GM21360 (cell line): ENCODE data around the gene CDKN1A.
"Not testable (repeated sequence)": the region's sequence is repeated elsewhere in the genome, so short reads cannot be mapped to it uniquely, and the experiment has no call there.

Experiments used
- ATAC-seq: cut with Tn5 transposase; IDR thresholded peaks from one replicate; pipeline ENCODE4 v1.9.1; 2021; ENCODE audit warnings: mild to moderate bottlenecking, moderate library complexity; ENCODE audit not compliant: unreplicated experiment

Gene CDKN1A

DNA sequence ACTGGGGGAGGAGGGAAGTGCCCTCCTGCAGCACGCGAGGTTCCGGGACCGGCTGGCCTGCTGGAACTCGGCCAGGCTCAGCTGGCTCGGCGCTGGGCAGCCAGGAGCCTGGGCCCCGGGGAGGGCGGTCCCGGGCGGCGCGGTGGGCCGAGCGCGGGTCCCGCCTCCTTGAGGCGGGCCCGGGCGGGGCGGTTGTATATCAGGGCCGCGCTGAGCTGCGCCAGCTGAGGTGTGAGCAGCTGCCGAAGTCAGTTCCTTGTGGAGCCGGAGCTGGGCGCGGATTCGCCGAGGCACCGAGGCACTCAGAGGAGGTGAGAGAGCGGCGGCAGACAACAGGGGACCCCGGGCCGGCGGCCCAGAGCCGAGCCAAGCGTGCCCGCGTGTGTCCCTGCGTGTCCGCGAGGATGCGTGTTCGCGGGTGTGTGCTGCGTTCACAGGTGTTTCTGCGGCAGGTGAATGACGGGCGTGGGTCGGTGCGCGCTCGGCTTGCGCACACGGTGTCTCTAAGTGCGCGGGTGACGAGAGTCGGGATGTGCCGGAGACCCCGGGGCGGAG is at the start of gene CDKN1A:
Gene CDKN1A (plus strand): TSS at position 227 of the 555 bp plus-strand sequence. CDS start 5,388 bp downstream, outside the sequence.
- ATAC-seq: no peak

DNA sequence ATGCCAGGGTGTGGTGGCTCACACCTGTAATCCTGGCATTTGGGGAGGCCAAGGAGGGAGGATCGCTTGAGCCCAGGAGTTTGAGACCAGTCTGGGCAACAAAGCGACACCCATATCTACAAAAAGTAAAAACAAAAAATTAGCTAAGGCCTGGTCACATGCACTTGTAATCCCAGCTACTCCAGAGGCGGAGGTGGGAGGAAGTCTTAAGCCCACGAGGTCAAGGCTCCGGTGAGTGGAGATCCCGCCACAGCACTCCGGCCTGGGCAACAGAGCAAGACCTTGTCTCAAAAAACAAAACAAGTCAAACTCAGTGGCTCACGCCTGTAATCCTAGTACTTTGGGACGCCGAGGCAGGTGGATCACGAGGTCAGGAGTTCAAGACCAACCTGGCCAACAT is 48.7 kb upstream of the CDKN1A start:
- ATAC-seq: no peak

- ATAC-seq: no peak
Measured at GRCh38 chr6:36631326-36632011, 47.0 kb upstream of the CDKN1A start.

DNA sequence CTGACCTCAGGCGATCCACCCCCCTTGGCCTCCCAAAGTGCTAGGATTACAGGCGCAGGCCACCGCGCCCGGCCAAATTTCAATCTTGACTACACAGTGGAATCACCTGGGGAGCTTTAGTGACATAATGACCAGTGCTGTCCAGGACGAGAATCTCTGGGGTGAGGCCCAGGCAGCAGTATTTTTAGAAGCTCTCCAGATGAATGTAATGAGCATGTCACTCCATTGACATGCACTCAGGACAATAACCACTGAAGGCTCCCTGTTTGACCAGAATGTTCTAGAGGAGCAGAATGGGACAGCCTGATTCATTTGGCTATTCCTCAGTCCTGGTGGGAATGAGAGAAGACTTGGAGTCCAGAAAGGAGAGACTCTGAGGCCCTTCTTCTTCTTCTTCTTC is 45.1 kb upstream of the CDKN1A start:
- ATAC-seq: no peak

- ATAC-seq: no peak
Measured at GRCh38 chr6:36633915-36634314, 44.6 kb upstream of the CDKN1A start.

- ATAC-seq: no peak
Measured at GRCh38 chr6:36634317-36635108, 44.0 kb upstream of the CDKN1A start.

- no peak for ATAC-seq
Measured at GRCh38 chr6:36636283-36636682, 42.2 kb upstream of the CDKN1A start.

DNA sequence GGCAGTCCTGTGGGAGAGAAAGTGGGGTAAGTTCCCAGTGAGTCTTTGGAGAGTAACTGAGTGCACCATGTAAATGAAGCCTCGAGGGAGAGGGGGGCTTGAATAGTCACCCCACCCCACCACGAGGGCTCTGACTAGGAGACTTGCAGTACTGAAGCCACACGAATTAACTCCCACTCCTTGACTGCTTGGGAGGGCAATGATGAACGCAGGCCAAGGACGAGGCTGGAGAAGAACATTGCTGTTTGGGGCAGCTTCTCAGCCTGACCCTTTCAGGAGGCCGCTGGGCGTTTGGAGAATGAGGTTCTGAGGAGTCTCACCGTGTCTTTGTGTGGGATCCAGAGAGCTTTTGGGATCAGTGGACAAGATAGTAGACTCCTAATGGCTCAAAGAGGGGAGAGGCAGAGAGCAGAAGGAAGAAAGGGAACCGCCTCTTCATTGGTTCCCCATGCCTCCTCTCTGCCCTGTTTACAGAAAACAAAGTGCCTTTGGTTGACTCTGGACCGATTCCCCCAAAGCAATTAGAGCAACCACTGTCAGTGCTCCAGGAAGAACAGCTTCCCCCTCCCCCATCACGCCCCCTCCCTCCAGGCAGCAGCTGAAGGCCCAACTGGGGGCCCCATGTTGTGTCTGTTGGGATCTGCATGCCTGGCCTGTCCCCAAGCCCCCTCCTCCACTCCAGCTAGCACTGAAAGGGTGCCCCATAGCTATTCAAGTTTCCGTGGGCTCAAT is 41.7 kb upstream of the CDKN1A start:
- ATAC-seq: no peak

DNA sequence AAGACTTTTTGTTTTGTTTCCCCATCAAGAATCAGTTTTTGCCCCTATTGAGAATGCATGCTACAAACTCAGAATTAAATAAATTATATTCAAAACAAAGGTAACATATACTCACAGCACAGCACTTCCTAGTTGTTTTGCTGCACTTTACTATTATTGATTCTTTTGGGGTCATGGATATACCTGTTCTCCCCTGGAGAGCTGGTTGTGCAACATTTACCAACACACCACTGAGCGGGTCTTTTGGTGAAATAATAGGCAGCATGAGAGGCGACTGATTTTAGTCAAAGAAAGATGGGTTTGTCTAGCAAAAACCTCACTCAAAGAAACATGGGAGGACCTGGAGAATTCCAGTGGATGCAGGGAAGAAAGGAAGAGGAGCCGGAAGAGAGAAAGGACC is 39.9 kb upstream of the CDKN1A start:
- ATAC-seq: no peak

DNA sequence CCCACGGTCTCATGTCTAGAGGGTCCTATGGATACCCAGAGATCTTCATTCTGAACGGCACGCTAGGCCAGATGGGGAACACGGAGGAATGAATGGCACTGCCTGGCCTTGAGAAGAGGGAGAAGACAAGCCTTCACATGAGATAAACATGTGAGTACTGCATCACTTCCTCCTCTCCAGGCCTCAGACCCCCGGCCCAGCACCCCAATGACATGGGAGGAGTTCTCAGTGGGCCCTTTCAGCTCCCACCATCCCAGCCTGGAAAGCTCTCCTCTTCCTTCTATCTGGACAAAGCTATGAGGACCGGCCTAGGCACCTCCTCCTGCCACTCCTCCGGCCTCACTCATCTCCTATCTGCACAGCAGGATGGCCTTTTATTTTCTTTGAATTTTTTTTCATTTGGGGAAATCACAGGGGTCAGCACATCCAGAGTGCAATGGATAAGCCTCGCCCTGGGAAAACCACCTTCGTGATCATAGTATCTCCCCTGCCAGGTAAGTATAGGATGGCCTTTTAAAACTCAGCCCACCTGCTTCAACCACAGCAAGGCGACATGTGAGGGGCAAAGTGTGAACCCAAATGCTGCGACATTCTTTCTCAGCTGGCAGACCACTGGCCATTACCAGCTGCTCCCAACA is 39.2 kb upstream of the CDKN1A start:
- ATAC-seq: no peak

- no peak for ATAC-seq
Measured at GRCh38 chr6:36641543-36641942, 37.0 kb upstream of the CDKN1A start.

DNA sequence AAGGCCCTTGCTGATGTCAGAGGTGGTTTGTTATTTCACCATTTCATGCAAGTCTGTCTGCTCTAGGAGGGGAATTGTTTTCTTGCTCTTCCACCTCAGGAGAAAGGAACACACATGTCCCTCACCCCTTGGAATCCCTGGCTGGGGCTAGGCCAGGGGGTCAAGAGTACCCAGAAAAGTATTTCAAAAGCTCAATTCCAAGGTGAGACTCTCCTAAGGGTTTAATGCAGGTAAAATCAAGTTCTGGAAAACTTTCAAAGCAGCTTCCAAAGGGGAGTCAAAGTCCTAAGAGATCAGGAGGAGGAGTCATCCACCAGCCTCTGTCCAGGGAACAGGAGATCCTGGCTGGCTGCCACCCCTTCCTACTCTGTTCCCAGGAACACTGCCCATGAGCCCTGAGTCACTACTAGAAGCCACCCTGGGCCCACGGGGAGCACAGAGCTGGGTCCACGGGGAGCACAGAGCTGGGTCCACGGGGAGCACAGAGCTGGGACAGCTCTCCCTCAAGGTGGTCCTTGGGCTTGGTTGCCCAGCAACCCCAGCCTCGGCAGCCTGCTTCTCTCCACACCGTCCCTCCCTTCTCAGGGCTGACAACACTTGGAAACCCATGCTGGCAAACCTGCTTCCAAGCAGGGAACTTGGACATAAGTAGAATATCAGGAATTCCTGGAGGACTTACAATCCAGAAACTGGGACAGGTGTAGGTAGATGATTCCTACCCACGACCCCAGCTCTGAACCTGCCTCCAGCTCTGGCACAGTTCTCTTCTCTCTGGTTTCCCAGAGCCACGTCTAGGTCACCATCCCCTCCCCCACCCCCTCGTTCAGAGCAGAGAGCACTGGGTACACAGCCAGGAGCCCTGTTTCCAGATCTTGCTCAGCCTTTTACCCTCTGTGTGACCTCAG is 35.3 kb upstream of the CDKN1A start:
- no peak for ATAC-seq

GRCh38 chr6:36643977-36644376 is 34.5 kb upstream of the CDKN1A start:
- no peak for ATAC-seq

DNA sequence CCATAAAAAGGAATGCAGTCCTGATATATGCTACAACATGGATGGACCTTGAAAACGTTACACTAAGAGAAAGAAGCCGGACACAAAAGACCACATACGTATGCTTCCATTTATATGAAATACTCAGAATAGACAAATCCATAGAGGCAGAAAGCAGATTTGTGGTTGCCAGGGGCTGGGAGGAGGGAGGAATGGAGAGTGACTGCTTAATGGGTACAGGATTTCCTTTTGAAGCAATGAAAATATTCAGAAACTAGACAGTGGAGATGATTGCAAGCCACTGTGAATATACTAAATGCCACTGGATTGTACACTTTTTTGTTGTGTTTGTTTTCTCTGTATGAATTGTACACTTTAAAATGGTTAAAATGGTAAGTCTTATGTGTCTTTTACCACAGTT is 29.4 kb upstream of the CDKN1A start:
- ATAC-seq: no peak

- no peak for ATAC-seq
Measured at GRCh38 chr6:36649701-36650484, 28.6 kb upstream of the CDKN1A start.

- ATAC-seq: peak; percentile 74
Measured at GRCh38 chr6:36650848-36651478, 27.6 kb upstream of the CDKN1A start.

DNA sequence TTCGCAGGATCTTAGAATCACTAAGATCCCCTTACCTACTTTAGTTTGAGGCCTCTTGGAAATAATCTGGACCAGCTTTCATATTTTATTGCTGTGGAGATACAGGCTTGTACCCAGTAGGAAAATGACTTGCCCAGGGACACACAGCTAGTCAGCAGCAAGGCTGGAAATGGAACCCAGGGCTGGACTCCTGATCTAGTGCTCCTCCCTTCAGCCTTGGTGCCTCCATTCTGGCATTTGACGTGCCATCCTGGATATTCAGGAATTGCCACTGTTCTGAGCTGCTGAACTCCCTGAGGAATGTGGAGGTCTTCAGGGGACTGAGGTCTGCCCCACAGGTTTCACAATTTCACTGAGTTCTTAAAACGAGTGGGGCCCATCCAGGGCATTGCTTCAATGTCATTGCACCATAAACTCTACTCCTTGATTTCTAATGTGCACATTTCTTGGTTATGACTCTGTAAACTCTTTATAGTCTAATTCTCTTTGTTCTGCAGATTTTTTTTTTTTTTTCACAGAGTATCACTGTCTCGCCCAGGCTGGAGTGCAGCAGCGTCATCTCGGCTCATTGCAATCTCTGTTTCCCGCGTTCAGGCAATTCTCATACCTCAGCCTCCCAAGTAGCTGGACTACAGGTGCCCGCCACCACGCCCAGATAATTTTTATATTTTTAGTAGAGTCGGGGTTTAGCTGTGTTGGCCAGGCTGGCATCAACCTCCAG is 26.7 kb upstream of the CDKN1A start:
- ATAC-seq: no peak

- ATAC-seq: not testable (repeated sequence)
Measured at GRCh38 chr6:36654469-36654868, 24.0 kb upstream of the CDKN1A start.
